GM10248 (cell line): ENCODE measurements around the gene ADAMTS8.
"Not testable (repeated sequence)": the region's sequence is repeated elsewhere in the genome, so short reads cannot be mapped to it uniquely, and the experiment has no call there.

Experiments used
- CTCF ChIA-PET: fragments of 300-600 bp; sonication (Branson Sonifier 250); formaldehyde crosslinking; extraction: SDS; loops from one replicate; lab custom pipeline; 2021; ENCODE audit warnings: antibody characterized with exemption; lab: Yijun Ruan, JAX
- POLR2A ChIA-PET: fragments of 350-650 bp; sonication (Branson Sonifier 250); formaldehyde crosslinking; extraction: SDS; loops from one replicate; lab custom pipeline; 2020; ENCODE audit warnings: antibody characterized with exemption; lab: Yijun Ruan, JAX
- DNase-seq: peaks from one replicate; pipeline ENCODE4 v3.0.0; 2012; ENCODE audit errors: extremely low spot score
- TF ChIP-seq, protein P1 (sequence below): IDR thresholded peaks from 2 replicates; pipeline ENCODE4 v1.5.1; 2012; ENCODE audit warnings: mild to moderate bottlenecking, low read depth; ENCODE audit errors: extremely low read depth, missing control alignments, control extremely low read depth

Gene ADAMTS8

DNA sequence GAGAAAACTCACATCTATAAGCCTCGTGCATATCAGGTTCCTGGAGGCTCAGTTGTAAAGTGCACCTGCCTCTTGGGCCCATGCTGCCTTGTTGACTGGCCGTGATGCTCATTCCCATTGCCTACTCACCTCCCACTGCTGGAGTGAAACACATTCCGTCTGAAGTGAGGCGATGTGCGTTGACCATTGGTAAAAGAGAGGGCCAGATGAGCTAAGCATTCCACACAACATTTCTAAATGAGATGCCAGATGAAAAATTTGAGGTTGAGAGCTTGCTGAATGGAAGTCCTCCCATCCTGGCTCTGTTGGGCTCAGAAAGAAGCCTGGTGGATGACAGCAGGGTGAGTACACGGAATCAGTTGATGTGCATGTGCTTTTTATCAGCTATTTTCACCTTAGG is 11.5 kb upstream of the ADAMTS8 start:
- no peak for DNase-seq
- POLR2A ChIA-PET = no interaction called here
- TF ChIP-seq, protein P1, sequence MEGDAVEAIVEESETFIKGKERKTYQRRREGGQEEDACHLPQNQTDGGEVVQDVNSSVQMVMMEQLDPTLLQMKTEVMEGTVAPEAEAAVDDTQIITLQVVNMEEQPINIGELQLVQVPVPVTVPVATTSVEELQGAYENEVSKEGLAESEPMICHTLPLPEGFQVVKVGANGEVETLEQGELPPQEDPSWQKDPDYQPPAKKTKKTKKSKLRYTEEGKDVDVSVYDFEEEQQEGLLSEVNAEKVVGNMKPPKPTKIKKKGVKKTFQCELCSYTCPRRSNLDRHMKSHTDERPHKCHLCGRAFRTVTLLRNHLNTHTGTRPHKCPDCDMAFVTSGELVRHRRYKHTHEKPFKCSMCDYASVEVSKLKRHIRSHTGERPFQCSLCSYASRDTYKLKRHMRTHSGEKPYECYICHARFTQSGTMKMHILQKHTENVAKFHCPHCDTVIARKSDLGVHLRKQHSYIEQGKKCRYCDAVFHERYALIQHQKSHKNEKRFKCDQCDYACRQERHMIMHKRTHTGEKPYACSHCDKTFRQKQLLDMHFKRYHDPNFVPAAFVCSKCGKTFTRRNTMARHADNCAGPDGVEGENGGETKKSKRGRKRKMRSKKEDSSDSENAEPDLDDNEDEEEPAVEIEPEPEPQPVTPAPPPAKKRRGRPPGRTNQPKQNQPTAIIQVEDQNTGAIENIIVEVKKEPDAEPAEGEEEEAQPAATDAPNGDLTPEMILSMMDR = no peak
- CTCF ChIA-PET = interaction anchor here (18.4 kb wide), 1 partner anchor 425 kb away, joined by 447 read pairs; no protein-coding TSS in a partner anchor

DNA sequence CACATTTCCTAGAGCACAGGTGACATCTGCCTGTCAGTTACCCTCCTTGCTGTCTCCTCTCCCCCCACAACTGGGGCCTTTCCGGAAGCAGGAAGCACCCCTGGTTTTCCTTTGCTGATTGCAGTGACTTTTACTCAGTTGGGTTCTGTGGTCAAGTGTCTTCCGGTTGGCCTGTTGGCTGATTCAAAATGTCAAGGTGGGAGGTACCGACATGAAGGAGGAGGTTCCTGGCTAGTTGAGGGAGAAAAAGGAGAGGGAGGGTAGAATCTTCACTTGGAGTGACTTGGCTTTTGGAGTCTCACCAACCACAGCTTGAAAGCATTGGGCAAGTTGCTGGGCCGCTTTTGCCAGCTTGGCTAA is 10.7 kb upstream of the ADAMTS8 start:
- DNase-seq = no peak
- POLR2A ChIA-PET = no interaction called here
- TF ChIP-seq, protein P1 = no peak
- CTCF ChIA-PET = interaction anchor here (18.4 kb wide), 1 partner anchor 426 kb away, joined by 447 read pairs; no protein-coding TSS in a partner anchor

DNA sequence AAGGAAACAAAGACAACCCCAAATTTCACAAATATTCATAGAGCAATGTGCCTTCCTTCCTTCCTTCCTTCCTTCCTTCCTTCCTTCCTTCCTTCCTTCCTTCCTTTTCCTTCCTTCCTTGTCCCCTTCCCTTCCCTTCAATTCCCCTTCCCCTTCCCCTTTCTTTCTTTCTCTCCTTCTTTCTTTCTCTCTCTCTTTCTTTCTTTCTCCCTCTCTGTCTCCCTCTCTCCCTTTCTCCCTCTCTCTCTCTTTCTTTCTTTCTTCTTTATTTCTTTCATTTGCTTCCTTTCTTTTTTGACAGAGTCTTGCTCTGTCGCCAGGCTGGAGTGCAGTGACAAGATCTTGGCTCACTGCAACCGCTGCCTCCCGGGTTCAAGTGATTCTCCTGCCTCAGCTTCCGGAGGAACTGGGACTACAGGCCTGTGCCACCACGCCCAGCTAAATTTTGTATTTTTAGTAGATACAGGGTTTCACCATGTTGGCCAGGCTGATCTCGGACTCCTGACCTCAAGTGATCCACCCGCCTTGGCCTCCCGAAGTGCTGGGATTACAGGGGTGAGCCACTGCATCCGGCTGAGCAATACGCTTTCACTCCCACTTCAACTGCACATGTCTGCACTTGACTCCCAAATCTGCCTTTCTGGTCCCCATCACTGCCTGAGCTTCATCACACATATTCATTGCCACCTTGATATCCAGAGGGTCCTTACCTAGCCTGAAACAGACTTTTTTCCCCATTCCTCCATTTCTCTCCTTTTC is 10.2 kb upstream of the ADAMTS8 start:
- CTCF ChIA-PET = interaction anchor here (18.4 kb wide), 1 partner anchor 427 kb away, joined by 447 read pairs; no protein-coding TSS in a partner anchor
- DNase-seq, POLR2A ChIA-PET: not testable (repeated sequence)

DNA sequence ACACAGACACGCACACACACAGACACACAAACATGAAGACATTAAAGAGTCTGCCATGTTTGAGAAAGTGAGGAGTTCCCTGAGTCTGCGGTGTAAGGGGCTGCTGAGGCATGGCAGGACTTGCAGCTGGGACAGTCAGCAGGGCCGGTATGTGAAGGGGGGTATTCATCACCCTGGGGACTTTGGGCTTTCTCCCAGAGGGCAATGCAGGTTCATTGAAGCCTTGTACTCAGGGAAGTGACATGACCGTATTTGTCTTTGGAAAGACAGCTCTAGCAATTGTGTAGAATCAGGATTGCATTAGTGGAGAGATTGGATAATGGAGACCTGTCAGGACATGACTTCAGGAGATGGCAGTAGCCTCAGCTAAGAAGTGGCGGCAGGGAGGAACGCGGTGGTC is 9.4 kb upstream of the ADAMTS8 start:
- POLR2A ChIA-PET = no interaction called here

DNA sequence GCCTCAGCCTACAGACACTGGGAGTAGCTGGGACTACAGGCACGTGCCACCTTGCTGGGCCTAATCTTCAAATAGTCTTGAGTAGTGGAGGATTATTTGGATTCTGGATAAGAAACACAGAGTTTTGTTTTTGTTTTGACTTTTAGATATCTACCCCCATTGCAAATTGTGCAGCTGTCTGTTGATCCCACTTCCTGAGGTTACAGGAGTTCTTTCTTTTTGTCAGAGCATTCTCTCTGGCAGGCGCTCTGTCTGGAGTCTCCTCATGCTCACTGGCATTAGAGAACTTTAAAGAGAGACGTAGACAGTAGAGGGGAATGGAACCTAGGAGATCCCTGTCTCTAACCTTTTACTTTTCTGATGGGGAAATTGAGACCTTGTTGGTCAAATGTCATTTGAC is 7.8 kb upstream of the ADAMTS8 start:
- ChIA-PET POLR2A (no interaction called here), CTCF (interaction anchor here (1.8 to 18.4 kb wide), 3 partner anchors 19 to 458 kb away, joined by 3 to 447 read pairs (median 22); no protein-coding TSS in a partner anchor)
- TF ChIP-seq, protein P1 = no peak
- DNase-seq = no peak

More for the DNA sequence above, 9.4 kb upstream of the ADAMTS8 start:
- DNase-seq = no peak
- TF ChIP-seq, protein P1 = no peak
- CTCF ChIA-PET = interaction anchor here (3.9 to 18.4 kb wide), 2 partner anchors 427 to 456 kb away, joined by 22 to 447 read pairs; no protein-coding TSS in a partner anchor

DNA sequence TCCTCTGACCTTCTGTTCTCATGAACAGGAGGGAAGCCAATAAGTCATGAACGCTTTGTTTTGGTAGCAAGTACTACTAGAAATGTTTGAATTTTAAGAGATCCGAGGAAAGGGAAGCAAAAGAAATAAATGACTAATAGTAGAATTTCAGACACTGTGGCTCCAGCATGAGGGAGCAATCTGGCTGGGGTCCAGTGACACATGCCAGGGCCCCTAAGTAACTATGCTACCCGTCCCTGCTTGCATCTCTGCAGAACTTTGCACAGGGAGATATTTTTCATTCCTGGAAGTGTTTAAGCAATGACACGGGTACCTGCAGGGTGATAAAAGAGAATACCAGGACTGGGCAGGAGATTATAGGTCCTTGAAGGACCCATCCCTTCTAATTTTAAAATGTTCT is 7.3 kb upstream of the ADAMTS8 start:
- POLR2A ChIA-PET = no interaction called here

More for the DNA sequence above, 7.3 kb upstream of the ADAMTS8 start:
- no peak for DNase-seq
- CTCF ChIA-PET = interaction anchor here (0.9 to 18.4 kb wide), 9 partner anchors 11 to 459 kb away, joined by 3 to 447 read pairs (median 4); no protein-coding TSS in a partner anchor
- TF ChIP-seq, protein P1 = no peak
